Lung (tissue), 12 donors: Measurements from ENCODE around the gene KIF26B. TPM values are rescaled to one million over a fixed set of nuclear protein-coding genes. Genes with fewer than 3 reads are reported as not detected.
A peak's percentile ranks its signal among the peaks of the same experiment; 100 is the strongest.

Experiments used
- ATAC-seq: fragments of 200-7000 bp; cut with Tn5 transposase; one replicate; pipeline ENCODE4 v1.9.1; 2020; ENCODE audit warnings: moderate number of reproducible peaks; ENCODE audit not compliant: insufficient read depth, low FRiP score
- DNase-seq, 3 donors: peaks; one replicate each; pipeline ENCODE4 v3.0.0-alpha.2; 2013 to 2017
- H3K27ac ChIP-seq, 2 donors: one replicate each; pipeline ENCODE4 v1.5.1; 2013; ENCODE audit warnings: mild to moderate bottlenecking in 2 of 2, moderate library complexity in 2 of 2, control low read depth in 1 of 2, inconsistent platforms in 1 of 2, low read depth in 1 of 2, low read length in 1 of 2
- H3K27me3 ChIP-seq, 3 donors: one replicate each; pipeline ENCODE4 v1.5.1; 2013; ENCODE audit warnings: low read length in 2 of 3; ENCODE audit not compliant: control insufficient read depth in 3 of 3, insufficient read depth in 3 of 3
- H3K36me3 ChIP-seq, 4 donors: one replicate each; pipeline ENCODE4 v1.5.1; 2013; ENCODE audit warnings: low read length in 4 of 4, mild to moderate bottlenecking in 1 of 4, moderate library complexity in 1 of 4; ENCODE audit not compliant: control insufficient read depth in 4 of 4, insufficient read depth in 4 of 4
- H3K4me1 ChIP-seq, 5 donors: one replicate each; pipeline ENCODE4 v1.5.1; 2013; ENCODE audit warnings: low read length in 5 of 5, mild to moderate bottlenecking in 2 of 5, moderate library complexity in 1 of 5; ENCODE audit not compliant: control insufficient read depth in 5 of 5, insufficient read depth in 5 of 5
- H3K4me3 ChIP-seq: one replicate; pipeline ENCODE4 v1.5.1; 2013; ENCODE audit warnings: mild to moderate bottlenecking, control low read depth, moderate library complexity
- H3K9ac ChIP-seq, 2 donors: one replicate each; pipeline ENCODE4 v1.5.1; 2013; ENCODE audit warnings: low read length in 2 of 2, control low read depth in 1 of 2; ENCODE audit not compliant: insufficient read depth in 1 of 2
- H3K9me3 ChIP-seq, 4 donors: one replicate each; pipeline ENCODE4 v1.5.1; 2013; ENCODE audit warnings: low read length in 3 of 4, mild to moderate bottlenecking in 1 of 4, moderate library complexity in 1 of 4; ENCODE audit not compliant: control insufficient read depth in 4 of 4, insufficient read depth in 3 of 4
- CTCF ChIP-seq: IDR thresholded peaks from 2 replicates; pipeline ENCODE4 v1.5.1; 2012; ENCODE audit warnings: mild to moderate bottlenecking; ENCODE audit errors: control extremely low read depth, extremely low read depth
- WGBS, 2 donors: extraction: QIAGEN DNeasy Blood & Tissue Kit; methylation state at CpG; one replicate each; pipeline ENCODE4 v1.1.7; 2013; 5-methylcytosine and 5-hydroxymethylcytosine counted together
- polyA plus RNA-seq, 2 donors: library from polyadenylated mRNA; stranded (reverse); fragments of 200-250 nt; gene quantifications; one replicate each; pipeline ENCODE4 v1.2.1, GENCODE V29; 2013
- total RNA-seq, 2 donors: library from RNA; depleted of rRNA in 1 of 2; stranded (reverse); fragments of >200 nt in 1 of 2; gene quantifications; one replicate each; pipeline ENCODE4 v1.2.1, GENCODE V29; 2014 to 2021
- donor health status: control.
- donor health status: control.
- donor health status: Bipolar disorder and iron deficiency.
- donor health status: healthy.
- donor health status: DM: yes; HTN: yes; CAD: no.

Gene KIF26B
- total and polyA plus RNA-seq, 4 donors = 0.61 to 6.7 (median 2.2) TPM

GRCh38 chr1:245386297-245386971 lies 231.6 kb downstream of the KIF26B start:
- no peaks in the 10 kb centered on the region for H3K36me3 ChIP-seq
- no peak overlapping the region for H3K4me3 ChIP-seq
- 89 to 90% methylated on average over 11 of the region's 11 CpGs for WGBS, 2 donors
- ATAC-seq = no peak
- no peak for DNase-seq
- H3K9ac ChIP-seq = no peak overlapping the region
- H3K4me1 ChIP-seq = peaks cover 0 to 8% (median 2%) of the 10 kb centered on the region in 5 donors
- H3K27me3 ChIP-seq = peaks cover 0 to 9% (median 0%) of the 10 kb centered on the region in 3 donors
- no peaks in the 10 kb centered on the region for H3K9me3 ChIP-seq
- no peak overlapping the region for H3K27ac ChIP-seq
- TF ChIP-seq CTCF = no peak

- peaks cover 0 to 8% (median 2%) of the 10 kb centered on the region in 5 donors for H3K4me1 ChIP-seq
- H3K9me3 ChIP-seq = no peaks in the 10 kb centered on the region
- no peak for ATAC-seq
- no peak overlapping the region for H3K27ac ChIP-seq
- peak in 2 of 3 donors; percentile 11 to 45 for DNase-seq
- H3K36me3 ChIP-seq = no peaks in the 10 kb centered on the region
- peaks cover 0 to 8% (median 0%) of the 10 kb centered on the region in 3 donors for H3K27me3 ChIP-seq
- no peak for TF ChIP-seq CTCF
- 80 to 86% methylated on average over 3 of the region's 3 CpGs for WGBS, 2 donors
- H3K4me3 ChIP-seq = no peak overlapping the region
- no peak overlapping the region for H3K9ac ChIP-seq
These were observed 233.9 kb downstream of the KIF26B start for GRCh38 chr1:245388687-245389086.

- peaks cover 0 to 8% (median 2%) of the 10 kb centered on the region in 5 donors for H3K4me1 ChIP-seq
- H3K36me3 ChIP-seq = no peaks in the 10 kb centered on the region
- H3K9me3 ChIP-seq = no peaks in the 10 kb centered on the region
- no peak for DNase-seq
- TF ChIP-seq CTCF = no peak
- no peak overlapping the region for H3K27ac ChIP-seq
- no peak overlapping the region for H3K9ac ChIP-seq
- H3K4me3 ChIP-seq = no peak overlapping the region
- H3K27me3 ChIP-seq = peaks cover 0 to 5% (median 0%) of the 10 kb centered on the region in 3 donors
- ATAC-seq = no peak
- 91 to 94% methylated on average over 7 of the region's 7 CpGs for WGBS, 2 donors
These were observed 235.1 kb downstream of the KIF26B start for GRCh38 chr1:245389873-245390272.
